Measurements from ENCODE around the gene RILP. TPM values are rescaled to one million over a fixed set of nuclear protein-coding genes. Genes with fewer than 3 reads are reported as not detected.
"Not testable (repeated sequence)": the region's sequence is repeated elsewhere in the genome, so short reads cannot be mapped to it uniquely, and the experiment has no call there.

Gene RILP
- total RNA-seq, 4 donors from 2014 or later = 59.3 to 185 (median 108) TPM

DNA sequence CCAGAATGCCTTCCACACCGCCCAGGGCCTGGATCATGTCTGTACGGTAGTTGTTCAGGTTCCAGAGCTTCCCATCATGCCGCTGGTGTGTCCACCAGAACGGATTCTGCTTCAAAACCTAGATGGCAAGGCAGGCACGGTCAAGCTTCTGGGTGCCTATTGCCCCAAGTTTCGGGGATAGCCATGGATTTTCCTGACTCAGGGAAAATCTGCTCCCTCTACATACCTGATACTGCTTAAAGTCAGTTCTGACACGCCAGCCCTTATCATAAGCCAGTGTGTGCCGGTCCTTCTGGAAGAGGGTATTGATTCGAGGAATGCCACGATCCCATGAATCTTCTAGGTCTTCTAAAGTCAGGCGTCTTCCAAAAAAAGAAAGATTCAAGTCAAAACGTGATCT is 11.4 kb upstream of the RILP start:
- Histone ChIP-seq H3K36me3 (peaks cover 0 to 91% (median 43%) of the 10 kb centered on the region in 4 donors), H3K27ac (no peak overlapping the region), H3K4me1 (no peaks in the 10 kb centered on the region), H3K9me3 (no peaks in the 10 kb centered on the region), H3K4me3 (no peak overlapping the region), H3K27me3 (no peaks in the 10 kb centered on the region)
- TF ChIP-seq EP300 (IDR thresholded peaks at IDR 0.05; ENCODE audit: low read depth) (no peak), POLR2A (IDR thresholded peaks at IDR 0.05) (no peak), POLR2AphosphoS5 (IDR thresholded peaks at IDR 0.05) (no peak)
- TF ChIP-seq, protein P1, sequence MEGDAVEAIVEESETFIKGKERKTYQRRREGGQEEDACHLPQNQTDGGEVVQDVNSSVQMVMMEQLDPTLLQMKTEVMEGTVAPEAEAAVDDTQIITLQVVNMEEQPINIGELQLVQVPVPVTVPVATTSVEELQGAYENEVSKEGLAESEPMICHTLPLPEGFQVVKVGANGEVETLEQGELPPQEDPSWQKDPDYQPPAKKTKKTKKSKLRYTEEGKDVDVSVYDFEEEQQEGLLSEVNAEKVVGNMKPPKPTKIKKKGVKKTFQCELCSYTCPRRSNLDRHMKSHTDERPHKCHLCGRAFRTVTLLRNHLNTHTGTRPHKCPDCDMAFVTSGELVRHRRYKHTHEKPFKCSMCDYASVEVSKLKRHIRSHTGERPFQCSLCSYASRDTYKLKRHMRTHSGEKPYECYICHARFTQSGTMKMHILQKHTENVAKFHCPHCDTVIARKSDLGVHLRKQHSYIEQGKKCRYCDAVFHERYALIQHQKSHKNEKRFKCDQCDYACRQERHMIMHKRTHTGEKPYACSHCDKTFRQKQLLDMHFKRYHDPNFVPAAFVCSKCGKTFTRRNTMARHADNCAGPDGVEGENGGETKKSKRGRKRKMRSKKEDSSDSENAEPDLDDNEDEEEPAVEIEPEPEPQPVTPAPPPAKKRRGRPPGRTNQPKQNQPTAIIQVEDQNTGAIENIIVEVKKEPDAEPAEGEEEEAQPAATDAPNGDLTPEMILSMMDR (IDR thresholded peaks at IDR 0.05) = no peak
- WGBS, 2 donors (ENCODE audit: low coverage in 1 of 2) = 92 to 93% methylated on average over 10 to 12 of the region's 12 CpGs
- intact Hi-C loops (cut with DNase I; ENCODE audit: low total_unique reads) (loop anchor here (10.0 kb wide), 1 partner anchor 204 kb away; no protein-coding TSS in a partner anchor), in situ Hi-C loops (cut with MboI; ENCODE audit: low pct_ligation_motif_present in 1 of 4, low pct_unique_long_range_greater_than_20kb in 1 of 4, low sequenced_read_pairs in 3 of 4) (loop anchor here in 1 of 4 donors (10.0 to 25.0 kb wide), 2 partner anchors 204 to 376 kb away; partner anchors contain the start of genes DPH1, OVCA2 and RTN4RL1)
- no peak for DNase-seq

DNA sequence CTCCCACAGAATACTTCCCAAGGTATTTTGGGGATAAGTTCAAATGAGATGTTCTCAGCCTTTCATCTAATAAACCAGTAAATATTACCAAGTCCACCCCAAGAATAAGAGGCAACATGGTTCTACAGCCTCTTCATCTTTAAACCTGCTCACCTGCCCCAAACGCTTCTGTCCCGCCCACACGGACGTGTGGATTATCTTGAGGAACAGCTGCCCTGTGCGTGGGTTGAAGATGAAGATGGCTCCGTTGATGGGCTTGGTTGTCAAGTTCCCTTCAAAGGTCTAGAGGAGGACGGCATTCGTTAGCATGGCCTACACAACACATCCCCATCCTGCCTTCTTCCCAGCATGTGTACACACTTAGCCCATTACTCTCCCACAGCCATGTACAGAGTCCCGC is 8.4 kb upstream of the RILP start:
- Histone ChIP-seq H3K4me1 (no peaks in the 10 kb centered on the region), H3K4me3 (no peak overlapping the region), H3K27me3 (no peaks in the 10 kb centered on the region), H3K27ac (no peak overlapping the region), H3K9me3 (no peaks in the 10 kb centered on the region), H3K36me3 (peaks cover 0 to 95% (median 49%) of the 10 kb centered on the region in 4 donors)
- WGBS, 2 donors (ENCODE audit: low coverage in 1 of 2) = 80 to 92% methylated on average over 1 to 9 of the region's 9 CpGs
- no peak for DNase-seq
- in situ Hi-C loops (cut with MboI; ENCODE audit: low pct_ligation_motif_present in 1 of 4, low pct_unique_long_range_greater_than_20kb in 1 of 4, low sequenced_read_pairs in 3 of 4) = loop anchor here in 1 of 4 donors (25.0 kb wide), 1 partner anchor 379 kb away; the partner anchor contains the start of genes DPH1, OVCA2 and RTN4RL1
- no peak for TF ChIP-seq POLR2A (IDR thresholded peaks at IDR 0.05)
- TF ChIP-seq EP300 (IDR thresholded peaks at IDR 0.05; ENCODE audit: low read depth) = no peak
- TF ChIP-seq, protein P1 (IDR thresholded peaks at IDR 0.05) = no peak
- TF ChIP-seq POLR2AphosphoS5 (IDR thresholded peaks at IDR 0.05) = no peak
- intact Hi-C loops (cut with DNase I; ENCODE audit: low total_unique reads) = loop anchor here (10.0 kb wide), 1 partner anchor 57 kb away; the partner anchor contains the start of gene TLCD2

DNA sequence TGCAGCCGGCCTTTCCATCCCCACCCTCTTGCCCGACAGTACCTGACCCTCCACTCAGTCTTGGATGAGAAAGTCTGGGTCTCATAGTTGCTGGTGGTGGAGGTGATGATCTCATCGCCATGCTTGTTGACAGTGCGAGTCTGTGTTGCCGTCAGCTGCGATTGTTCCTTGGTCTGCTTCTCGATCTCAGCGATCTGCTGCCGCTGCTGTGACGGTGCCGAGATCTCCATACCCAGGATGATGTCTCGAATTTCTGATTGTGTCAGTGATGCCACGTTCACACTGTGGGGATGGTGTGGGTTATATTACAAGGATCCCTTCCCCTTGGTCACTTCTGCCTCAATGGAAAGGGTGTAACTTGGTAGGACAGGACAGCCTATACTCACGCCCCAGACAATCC is 4.1 kb upstream of the RILP start:
- intact Hi-C loops (cut with DNase I; ENCODE audit: low total_unique reads) = loop anchor here (10.0 kb wide), 1 partner anchor 61 kb away; the partner anchor contains the start of gene TLCD2
- WGBS, 2 donors (ENCODE audit: low coverage in 1 of 2) = 84 to 91% methylated on average over 5 to 14 of the region's 14 CpGs
- DNase-seq = no peak
- in situ Hi-C loops (cut with MboI; ENCODE audit: low pct_ligation_motif_present in 1 of 4, low pct_unique_long_range_greater_than_20kb in 1 of 4, low sequenced_read_pairs in 3 of 4) = loop anchor here in 1 of 4 donors (25.0 kb wide), 1 partner anchor 384 kb away; the partner anchor contains the start of genes DPH1, OVCA2 and RTN4RL1
- Histone ChIP-seq H3K27me3 (no peaks in the 10 kb centered on the region), H3K36me3 (peaks cover 0 to 76% (median 35%) of the 10 kb centered on the region in 4 donors), H3K9me3 (no peaks in the 10 kb centered on the region), H3K4me1 (peaks cover 10 to 17% (median 16%) of the 10 kb centered on the region in 4 donors), H3K27ac (no peak overlapping the region), H3K4me3 (no peak overlapping the region)
- TF ChIP-seq POLR2A (IDR thresholded peaks at IDR 0.05) (no peak), POLR2AphosphoS5 (IDR thresholded peaks at IDR 0.05) (no peak), EP300 (IDR thresholded peaks at IDR 0.05; ENCODE audit: low read depth) (no peak)
- TF ChIP-seq, protein P1 (IDR thresholded peaks at IDR 0.05) = no peak

DNA sequence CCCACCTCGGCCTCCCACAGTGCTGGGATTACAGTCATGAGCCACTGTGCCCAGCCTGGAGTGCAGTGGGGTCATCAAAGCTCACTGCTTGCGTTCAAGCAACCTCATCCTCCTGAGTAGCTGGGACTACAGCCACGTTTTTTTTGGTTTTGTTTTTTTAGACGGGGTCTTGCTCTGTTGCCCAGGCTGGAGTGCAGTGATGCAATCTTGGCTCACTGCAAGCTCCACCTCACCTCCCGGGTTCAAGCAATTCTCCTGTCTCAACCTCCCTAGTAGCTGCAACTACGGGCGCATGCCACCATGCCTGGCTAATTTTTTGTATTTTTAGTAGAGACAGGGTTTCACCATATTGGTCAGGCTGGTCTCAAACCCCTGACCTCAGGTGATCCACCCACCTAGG is 3.1 kb upstream of the RILP start:
- in situ Hi-C loops (cut with MboI; ENCODE audit: low pct_ligation_motif_present in 1 of 4, low pct_unique_long_range_greater_than_20kb in 1 of 4, low sequenced_read_pairs in 3 of 4) (loop anchor here in 1 of 4 donors (25.0 kb wide), 1 partner anchor 385 kb away; the partner anchor contains the start of genes DPH1, OVCA2 and RTN4RL1), intact Hi-C loops (cut with DNase I; ENCODE audit: low total_unique reads) (loop anchor here (10.0 kb wide), 1 partner anchor 62 kb away; the partner anchor contains the start of gene TLCD2)
- not testable (repeated sequence) for DNase-seq, H3K9me3 ChIP-seq, H3K4me3 ChIP-seq, H3K27ac ChIP-seq, H3K27me3 ChIP-seq
- peaks cover 17 to 26% (median 24%) of the 10 kb centered on the region in 4 donors for H3K4me1 ChIP-seq
- peaks cover 0 to 66% (median 30%) of the 10 kb centered on the region in 4 donors for H3K36me3 ChIP-seq
- 86 to 94% methylated on average over 6 to 7 of the region's 7 CpGs for WGBS, 2 donors (ENCODE audit: low coverage in 1 of 2)
